Measurements from ENCODE around the gene FXYD5.
"Not testable (repeated sequence)": the region's sequence is repeated elsewhere in the genome, so short reads cannot be mapped to it uniquely, and the experiment has no call there.

FXYD5 gene

GRCh38 chr19:35120492-35120891 is 34.0 kb upstream of the FXYD5 start:
- peak in 2 of 3 experiments; percentile 44 to 80 for DNase-seq

GRCh38 chr19:35120898-35121297 is 33.6 kb upstream of the FXYD5 start:
- no peak for DNase-seq

- DNase-seq, result no peak
These were observed 31.6 kb upstream of the FXYD5 start for GRCh38 chr19:35122687-35123551.

GRCh38 chr19:35123573-35123972 is 31.0 kb upstream of the FXYD5 start:
- no peak for DNase-seq

DNA sequence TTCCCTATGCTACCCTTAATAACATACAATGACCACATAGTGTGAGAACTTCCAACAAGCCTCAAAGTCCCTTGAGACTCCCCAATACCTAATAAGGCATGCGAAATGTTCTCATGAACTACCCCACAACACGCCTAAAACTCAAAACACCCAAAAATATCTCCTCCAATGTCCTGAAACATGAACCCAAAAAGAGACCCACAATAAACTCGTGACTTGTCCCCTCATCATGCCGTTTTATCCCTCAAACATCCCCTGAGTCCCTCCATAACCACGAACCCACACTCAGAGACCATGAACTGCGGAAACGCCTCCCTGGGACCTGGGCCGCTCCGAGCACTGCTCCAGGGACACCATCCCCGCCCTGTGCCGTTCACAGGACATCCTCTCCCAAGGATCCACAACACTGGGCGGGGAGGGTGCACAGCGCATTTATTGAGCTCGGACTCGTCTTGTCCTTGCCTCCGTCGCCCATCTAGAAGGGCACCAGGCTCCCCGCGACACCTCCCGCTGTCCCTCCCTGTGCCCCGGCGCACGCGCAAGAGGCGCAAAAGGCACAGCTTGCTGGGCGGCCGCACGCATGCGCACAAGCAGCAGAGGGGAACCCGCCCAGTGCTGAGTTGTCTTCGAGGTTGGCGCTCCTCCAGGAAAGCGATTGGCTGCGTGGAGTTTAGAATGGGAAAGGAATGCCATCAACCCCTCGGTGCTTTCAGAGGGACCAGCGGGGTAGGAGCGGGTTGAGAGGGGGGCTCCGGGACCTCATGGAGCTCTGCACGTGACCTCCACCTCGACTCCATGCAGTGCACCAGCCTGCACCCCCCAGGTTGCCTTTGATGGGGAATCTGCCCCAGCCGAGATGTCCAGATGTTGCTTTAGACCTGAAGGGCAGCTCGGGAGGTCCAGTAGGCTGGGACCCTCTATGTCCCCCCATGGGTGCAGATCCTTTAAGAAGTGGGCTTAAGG is 30.2 kb upstream of the FXYD5 start:
- peak in 1 of 3 experiments; percentile 20 for DNase-seq

GRCh38 chr19:35125270-35125717 is 29.2 kb upstream of the FXYD5 start:
- DNase-seq, result no peak

DNA sequence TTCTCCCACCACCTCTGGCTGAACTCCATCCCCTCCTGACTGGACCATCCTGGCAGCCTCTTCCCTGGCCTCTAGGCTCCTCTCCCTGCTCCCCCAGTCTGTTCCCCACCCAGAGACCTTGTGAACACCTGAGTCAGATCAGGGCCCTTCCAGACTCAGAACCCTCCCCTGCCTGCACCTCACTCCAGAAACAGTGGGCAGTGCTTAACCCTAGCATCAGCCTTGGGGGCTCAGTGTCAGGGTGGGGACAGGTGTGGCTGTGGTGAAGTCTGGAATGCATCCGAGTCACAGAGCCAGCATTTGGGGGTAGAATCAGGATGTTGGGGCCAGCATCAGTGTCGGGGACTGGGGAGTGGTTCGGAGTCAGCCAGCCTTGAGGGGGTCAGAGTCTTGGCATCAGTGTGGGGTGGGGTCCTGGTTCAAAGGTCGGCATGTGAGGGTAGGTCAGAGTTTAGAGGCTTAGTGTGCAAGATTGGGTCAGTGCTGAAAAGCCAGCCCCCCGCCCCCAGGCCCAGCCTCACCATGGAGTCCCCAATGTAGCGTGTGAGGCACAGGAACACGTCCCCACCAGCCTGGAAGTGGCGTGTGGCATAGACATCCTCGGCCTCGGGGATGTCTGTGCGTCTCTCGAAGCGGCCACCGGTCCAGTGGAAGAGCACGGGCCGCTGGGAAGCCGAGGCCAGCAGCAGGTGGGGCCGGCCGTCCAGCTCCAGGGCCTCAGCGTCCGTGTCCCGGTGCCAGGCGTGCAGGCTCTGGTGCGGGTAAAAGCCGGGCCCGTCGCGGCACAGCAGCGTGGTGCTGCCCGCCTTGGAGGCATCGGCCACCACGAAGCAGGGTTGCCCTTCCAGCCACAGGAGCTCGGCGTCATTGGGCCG is 28.5 kb upstream of the FXYD5 start:
- no peak for DNase-seq

DNA sequence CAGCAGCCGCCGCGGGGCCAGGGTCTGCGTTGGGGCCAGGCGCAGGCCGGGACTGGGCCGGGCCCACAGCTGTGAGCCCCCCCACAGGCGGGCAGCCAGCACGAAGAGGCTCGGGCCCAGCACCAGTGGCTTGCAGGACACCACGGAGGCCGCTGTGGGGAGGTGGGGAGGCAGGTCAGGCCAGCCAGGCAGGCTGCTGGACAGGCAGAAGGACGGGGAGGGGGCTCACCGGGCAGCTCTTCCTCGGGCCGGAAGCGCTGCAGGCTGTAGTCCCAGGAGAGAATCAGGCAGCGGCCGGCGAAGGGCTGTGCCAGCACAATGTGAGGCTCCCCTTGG is 27.9 kb upstream of the FXYD5 start:
- no peak for DNase-seq

- DNase-seq, result no peak
These were observed 26.7 kb upstream of the FXYD5 start for GRCh38 chr19:35127871-35128270.

- no peak for DNase-seq
These were observed 26.0 kb upstream of the FXYD5 start for GRCh38 chr19:35128398-35129057.

DNA sequence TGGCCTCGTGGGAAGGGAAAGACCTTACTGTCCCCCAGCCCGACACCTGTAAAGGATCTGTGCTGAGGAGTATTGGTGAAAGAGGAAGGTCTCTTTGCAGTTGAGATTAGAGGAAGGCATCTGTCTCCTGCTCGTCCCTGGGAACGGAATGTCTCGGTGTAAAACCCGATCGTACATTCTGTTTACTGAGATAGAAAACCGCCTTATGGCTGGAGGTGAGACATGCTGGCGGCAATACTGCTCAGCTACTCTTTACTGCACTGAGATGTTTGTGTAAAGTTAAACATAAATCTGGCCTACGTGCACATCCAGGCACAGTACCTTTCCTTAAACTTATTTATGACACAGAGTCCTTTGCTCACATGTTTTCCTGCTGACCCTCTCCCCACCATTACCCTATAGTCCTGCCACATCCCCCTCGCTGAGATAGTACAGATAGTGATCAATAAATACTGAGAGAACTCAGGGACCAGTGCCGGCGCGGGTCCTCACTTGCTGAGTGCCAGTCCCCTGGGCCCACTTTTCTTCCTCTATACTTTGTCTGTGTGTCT is 24.7 kb upstream of the FXYD5 start:
- DNase-seq, result not testable (repeated sequence)

- no peak for DNase-seq
These were observed 23.5 kb upstream of the FXYD5 start for GRCh38 chr19:35130761-35131720.

DNA sequence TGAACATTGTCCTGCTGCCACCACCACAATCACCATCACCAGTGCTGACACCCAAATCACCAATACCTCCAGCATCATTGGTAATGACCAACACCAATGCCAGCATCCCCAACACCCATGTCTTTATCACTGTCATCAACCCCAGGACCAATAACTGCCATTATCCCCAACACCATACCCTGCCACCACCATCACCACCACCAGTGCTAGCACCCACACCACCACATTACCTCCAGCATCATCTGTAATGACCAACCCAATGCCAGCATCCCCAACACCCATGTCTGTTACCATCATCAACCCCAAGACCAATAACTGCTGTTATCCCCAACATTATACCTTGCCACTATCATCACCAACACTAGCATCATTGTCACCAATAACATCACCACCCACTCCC is 22.3 kb upstream of the FXYD5 start:
- DNase-seq, result no peak

DNA sequence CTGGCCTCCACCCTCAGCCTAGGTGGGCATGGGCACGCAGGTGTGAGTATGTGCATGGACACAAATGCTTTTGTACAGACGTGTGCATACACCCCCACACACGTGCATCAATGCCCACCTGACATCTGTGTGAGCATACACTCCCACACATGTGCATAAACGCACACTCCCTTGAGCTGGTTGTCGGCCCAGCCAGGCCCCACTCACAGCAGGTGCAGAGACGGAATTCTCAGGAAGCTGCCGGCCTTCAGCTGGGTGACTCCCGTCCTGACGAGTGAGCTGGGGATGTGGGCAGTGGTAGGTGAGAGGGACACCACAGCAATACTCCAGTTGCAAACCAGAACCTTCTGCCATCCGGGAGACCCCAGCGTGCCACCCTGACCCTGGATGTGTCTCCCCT is 20.7 kb upstream of the FXYD5 start:
- DNase-seq, result no peak

DNA sequence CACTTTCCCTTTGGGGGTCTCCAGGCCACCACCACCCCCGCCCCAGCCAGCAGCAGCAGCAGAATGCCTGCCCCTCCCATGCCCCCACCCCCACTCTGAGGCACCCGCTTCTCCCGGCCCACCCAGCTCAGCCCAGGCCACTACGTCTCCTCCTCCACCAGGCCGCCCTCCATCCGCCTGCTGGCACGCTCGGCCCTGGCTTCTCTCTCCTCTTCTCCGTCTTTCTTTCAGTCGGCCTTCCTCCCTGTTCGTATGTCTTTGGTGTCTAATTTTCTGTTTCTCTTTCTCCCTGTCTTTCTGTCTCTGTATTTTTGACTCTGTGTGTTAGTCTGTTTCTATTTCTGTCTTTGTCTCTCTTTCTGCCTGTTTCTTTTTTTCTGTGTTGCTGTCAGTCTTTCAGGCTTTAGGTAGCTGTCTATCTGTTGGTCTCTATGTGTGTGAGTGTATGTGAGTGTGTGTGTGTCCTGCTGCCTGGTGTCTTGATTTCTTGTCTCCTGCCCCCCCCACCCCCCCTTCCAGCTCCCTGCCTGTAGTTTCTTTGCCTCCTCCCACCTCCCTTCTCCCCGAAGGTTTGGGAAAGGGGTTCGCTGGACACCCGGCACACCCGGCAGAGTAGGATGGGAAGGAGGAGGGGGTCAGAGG is 19.8 kb upstream of the FXYD5 start, which contains the start of gene LGI4:
Gene LGI4, minus strand, starts transcription at position 459 of the 642 bp plus-strand sequence. Its CDS starts 379 bp downstream, at position 80.
- no peak for DNase-seq

DNA sequence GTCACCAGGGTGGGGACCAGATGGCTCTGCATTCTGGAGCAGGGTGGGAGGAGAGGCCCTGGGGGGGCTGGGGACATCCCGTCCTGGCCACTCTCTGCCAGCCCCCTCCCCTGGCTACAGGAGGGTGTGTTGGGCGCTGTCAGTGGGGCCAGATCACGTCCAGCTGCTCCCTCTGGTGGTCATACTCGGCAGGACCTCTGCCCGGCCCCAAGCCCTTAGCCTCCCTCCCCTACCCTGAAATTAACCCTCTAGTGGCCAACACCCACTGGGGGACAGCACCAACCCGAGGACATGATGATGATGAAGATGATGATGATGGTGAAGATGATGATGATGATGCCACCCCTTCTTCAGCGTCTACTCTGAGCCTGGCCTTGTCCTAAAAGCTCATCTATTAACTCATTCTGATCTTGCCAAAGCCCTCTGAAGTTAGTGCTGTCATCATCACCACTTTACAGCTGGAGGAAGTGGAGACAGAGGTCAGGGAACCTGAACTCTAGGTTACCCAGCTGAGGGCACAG is 19.1 kb upstream of the FXYD5 start:
- peak; percentile 30 to 65 (median 31) for DNase-seq

DNA sequence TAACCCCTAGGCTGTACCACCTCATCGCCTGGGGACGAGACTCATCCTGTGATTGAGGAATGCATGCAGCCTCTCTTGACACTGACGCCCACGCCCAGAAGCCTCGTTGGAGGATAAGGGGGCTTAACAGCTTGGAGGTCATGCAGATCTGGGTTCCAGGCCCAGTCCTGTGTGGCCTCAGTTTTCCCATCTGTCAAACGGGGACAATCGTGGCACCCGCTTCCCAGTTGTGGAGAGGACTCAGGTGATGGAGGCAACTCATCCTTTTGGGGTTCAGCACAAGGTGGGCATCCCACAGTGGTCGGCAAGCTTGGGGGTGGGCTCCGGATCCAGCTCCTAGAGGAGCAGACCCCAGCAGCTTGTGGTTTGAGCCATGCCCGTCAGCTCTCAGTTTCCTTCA is 18.3 kb upstream of the FXYD5 start:
- DNase-seq, result no peak

DNA sequence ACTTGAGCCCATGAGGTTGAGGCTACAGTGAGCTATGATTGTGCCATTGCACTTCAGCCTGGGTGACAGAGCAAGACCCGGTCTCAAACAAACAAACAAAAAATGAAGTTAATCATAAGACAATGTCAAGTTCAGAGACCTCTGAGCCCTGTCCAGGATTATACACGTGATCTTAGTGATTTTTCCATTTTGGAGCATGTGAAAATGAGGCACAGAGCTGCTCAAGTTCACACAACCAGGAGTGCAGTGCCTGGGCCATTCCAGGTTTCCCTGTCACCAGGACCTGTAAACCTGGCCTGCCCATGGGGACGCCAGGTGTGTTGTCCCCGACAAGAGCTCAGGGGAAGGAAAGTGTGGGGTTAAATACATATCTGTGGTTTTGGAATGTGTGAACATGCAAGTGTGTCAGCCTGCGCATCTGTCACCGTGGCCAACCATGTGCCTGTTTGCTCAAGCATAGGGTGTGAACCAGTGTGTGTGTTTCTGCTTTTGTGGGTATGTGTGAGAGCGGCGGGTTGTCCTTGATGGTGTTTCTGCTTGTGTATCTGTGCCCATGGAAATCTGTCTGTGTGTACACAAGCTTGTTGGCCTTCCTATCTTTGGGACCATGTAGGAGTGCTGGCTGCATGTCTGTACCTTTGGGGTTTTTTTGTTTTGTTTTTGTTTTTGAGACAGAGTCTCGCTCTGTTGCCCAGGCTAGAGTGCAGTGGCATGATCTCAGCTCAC is 17.4 kb upstream of the FXYD5 start:
- no peak for DNase-seq

DNA sequence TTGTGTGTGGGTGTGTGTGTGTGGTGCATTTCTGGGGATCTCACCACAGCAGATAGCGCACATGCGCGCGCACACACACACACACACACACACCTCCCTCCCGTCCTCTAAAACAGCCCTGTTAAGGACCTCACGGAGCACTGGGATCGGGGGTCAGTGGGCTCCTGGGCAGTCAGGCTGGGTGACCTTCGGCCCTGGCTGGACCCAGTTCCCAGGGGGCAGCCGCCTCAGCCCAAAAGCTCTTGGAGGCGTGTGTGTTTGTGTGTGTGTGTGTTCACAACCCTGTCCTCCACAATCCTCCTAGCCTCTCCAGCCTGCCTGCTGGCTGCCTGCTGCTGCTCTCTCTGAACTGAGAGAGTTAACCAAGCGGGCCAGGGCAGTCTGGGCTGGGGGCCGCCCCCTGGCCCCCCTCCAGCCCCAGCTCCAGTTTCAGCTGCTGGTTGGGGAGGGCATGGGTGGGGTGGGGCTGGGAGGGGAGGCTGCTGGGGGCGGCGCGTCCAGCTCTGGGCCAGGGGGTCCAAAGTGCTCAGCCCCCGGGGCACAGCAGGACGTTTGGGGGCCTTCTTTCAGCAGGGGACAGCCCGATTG is 16.1 kb upstream of the FXYD5 start, which contains the start of gene FXYD1:
Gene FXYD1, plus strand, starts transcription at position 520 of the 588 bp plus-strand sequence. CDS start 1,256 bp downstream, outside the sequence.
- no peak for DNase-seq

Measured in NCI-H1417 (cell line).